Amygdala (tissue), 56 donors: Measurements from ENCODE around the gene ZBTB21.

Experiments used
- DNase-seq, 56 donors: peaks; one replicate each; lab custom pipeline; 2025; lab: John Stamatoyannopoulos, UW

Gene ZBTB21

GRCh38 chr21:42040411-42041180 lies 30.4 kb upstream of the ZBTB21 start:
- DNase-seq, result no peak

DNA sequence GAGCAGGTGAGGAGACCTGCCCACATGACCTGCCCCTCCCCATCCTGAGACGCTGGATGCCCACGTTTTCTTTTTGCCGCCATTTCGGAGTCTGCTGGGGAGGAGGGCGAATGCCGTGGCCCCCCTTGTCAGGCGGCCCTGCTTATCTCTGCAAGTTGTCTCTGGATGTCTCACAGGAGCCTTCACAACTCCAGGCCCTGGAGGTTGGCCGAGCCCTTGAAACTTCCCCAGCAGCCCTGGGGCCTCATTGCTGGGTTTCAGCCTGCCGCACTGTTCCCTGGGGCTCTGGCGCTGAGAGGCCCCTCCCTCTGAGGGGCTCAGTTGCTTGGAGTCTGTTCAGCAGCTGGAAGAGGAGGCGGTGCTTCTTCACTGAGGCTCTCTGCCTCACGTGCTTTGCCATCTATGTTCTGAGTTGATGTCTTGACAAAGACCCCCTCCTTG lies 29.8 kb upstream of the ZBTB21 start:
- no peak for DNase-seq

GRCh38 chr21:42039470-42039901 lies 29.3 kb upstream of the ZBTB21 start:
- DNase-seq, result no peak

GRCh38 chr21:42038826-42039425 lies 28.8 kb upstream of the ZBTB21 start:
- DNase-seq, result no peak

GRCh38 chr21:42038393-42038792 lies 28.2 kb upstream of the ZBTB21 start:
- no peak for DNase-seq

DNA sequence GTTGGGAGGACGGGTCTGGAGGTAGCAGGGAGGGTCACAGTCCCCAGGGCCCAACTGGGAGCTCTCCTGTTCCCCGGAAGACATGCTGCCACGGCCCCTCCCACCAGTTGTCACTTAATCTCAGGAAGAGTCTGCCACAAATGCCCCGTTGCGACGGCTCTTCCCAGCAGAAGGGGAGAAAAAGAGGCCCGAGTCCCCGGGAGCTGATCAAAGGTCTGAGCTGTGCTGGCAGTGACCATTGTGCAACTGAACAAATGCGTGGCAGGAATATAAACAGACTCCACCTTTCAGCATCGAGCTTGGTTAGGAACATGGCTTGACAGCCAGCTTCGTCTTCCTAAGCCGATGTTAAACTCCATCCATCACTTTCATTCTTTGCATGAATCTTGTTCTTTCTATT lies 27.8 kb upstream of the ZBTB21 start:
- no peak for DNase-seq

DNA sequence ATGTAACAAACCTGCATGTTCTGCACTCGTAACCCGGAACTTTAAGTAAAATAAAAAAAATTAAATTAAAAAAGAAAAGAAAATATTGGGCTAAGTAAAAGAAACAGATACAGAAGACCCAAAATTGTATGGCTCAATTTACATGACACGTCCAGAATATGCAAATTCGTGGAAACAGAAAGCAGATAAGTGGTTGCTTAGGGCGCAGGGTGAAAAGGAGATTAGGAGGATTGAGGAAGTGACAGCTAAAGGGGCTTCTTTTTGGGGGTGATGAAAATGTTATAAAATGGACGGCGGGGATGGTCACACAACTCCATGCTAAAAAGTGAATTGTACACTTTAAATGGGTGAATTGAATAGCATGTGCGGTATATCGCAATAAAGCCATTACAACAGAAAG lies 27.4 kb upstream of the ZBTB21 start:
- DNase-seq, result no peak

GRCh38 chr21:42036313-42036712 lies 26.2 kb upstream of the ZBTB21 start:
- no peak for DNase-seq

GRCh38 chr21:42032968-42033367 lies 22.8 kb upstream of the ZBTB21 start:
- no peak for DNase-seq

DNA sequence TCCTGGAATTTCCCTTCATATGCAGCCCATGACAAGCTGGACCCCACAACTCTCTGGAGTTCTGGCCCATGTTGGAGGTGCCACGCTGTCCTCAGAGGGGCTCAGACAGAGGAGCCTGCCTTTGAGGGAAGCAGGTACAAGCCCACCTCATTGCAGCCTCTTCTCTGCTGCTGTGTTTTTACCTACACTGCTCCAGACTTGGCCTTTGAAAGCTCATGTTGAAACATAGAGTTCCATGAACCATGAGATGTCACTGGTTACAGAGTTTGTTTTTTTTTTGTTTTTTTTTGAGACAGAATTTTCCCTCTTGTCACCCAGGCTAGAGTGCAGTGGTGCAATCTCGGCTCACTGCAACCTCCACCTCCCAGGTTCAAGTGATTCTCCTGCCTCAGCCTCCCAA lies 22.1 kb upstream of the ZBTB21 start:
- no peak for DNase-seq

DNA sequence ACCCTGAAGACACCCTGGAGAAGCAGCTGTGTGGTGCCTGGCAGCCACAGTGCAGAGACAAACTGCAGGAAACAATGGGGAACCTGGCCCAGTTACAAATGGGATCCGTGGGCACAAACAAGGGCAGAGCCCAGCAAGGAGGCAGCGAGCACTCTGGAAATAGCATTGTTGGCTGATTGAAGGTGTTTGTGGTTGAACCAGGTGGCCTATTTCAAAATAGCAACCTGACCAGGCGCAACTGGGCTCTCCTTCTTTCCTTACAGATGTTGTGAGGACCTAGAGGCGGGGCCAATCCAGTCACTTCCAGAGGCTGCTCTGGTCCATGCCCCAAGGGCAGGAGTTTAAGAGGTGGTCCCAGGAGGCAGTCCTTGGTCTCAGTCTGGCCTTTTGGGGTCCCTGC lies 21.7 kb upstream of the ZBTB21 start:
- no peak for DNase-seq

DNA sequence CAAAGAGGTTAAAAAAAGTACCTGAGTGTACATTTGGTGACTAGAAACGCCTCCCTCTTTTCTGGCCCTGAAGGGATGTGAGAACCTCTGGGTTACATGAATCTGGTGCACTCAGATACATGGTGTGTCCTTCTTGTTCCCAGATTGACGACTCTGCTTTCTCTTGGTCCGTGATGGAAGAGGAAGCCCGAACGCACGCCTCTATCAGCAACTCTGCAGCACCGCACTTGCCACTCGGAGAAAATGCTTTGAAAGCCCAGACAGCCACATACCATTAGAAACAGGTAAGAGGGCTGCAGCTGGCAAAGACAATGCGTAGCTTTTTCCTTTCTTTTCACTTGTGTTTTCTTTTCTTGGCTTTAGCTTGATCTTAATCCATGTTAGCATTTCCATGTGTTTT lies 21.1 kb upstream of the ZBTB21 start:
- no peak for DNase-seq

DNA sequence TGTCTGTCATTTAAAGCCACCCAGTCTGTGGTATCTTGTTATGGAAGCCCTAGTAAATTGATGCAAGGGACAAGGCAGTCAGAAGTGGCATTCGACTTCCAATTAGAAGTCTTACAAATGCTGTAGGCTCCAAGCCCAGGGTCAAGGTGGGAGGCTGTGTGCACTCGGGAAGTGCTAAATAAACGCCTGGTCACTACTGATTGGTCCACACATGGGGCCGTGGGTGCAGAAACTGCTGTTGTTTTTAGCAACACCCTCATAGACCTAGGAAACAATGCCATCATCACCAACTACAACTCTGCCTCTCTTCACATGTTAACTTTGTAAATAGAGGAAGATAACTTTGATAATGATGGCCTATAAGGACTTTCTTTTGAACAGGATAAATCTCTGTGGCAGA lies 20.2 kb upstream of the ZBTB21 start:
- no peak for DNase-seq

DNA sequence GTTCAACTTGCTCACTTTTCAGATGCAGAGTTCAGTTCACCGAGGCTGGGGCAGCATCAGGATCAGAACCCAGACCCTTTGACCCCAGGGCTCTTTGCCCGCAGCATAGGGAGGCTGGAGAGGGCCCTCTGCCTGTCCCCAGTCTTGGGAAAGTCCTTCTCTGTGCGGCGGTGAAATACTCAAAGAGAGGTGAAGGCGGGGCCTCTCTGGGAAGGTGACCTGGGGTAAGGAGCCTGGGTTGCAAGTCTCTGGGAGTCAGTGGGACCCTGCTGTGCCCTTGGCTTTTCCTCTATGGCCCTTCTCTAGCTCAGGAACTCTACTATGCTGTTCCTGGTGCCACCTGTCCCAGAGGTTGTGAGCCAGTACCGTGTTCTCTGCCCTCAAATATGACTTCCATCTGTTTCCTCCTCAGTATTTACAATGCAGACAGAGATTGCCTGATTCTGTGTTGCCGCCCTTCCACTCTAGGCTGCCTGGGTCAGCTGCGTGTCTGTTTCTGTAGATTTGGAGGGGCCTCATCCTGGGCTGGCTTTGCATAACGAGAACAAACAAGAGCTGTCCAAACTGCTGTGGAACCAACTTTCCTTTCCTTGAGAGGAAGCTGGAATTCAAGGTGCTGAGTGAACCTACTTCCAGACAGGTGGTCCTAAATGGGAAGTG lies 18.7 kb upstream of the ZBTB21 start:
- no peak for DNase-seq

DNA sequence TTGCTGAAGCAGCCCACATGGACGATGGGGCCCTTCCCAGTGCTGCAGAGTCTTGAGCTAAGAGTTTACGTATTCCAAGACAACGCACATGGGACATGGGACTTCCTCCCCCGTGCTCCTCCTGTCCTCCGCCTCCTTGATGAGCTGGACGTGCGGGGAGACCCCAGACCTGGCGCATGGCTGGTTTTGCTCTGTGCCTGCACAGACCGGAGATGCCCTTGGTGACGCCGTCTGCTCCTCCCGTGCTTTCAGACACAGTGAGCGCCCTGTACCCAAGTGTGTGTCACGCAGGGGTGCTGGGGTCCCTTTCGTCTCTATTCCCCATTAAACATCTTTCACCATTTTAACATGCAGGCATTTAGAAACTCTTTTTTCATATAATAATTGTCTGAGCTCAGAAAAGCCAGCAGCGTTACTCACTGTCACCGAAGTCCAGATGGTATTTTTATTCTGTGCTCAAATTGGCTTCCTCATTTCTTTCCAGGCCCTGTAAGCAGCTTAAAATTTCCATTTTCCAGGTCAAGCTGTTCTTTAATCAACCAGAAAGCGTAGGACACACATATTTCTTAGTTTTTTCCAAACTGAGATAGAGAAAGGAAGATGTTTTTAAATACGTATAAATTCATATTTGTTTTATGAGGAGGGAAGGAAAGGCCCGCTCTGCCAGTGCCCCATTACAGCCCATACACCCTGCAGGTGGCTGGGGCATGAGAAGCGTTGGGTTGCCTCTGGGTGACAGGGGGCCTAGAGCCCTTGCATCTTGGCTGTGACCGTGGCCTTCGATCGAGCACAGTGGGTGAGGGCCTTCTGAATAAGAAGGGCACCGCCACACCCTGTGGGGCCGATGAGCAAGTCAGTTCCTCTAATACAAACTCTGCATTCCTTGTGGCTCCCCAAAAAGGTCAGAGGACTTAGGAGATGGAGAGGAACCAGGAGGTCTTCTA lies 17.9 kb upstream of the ZBTB21 start:
- peak in 7 of 56 donors; percentile 23 to 59 (median 33) for DNase-seq

DNA sequence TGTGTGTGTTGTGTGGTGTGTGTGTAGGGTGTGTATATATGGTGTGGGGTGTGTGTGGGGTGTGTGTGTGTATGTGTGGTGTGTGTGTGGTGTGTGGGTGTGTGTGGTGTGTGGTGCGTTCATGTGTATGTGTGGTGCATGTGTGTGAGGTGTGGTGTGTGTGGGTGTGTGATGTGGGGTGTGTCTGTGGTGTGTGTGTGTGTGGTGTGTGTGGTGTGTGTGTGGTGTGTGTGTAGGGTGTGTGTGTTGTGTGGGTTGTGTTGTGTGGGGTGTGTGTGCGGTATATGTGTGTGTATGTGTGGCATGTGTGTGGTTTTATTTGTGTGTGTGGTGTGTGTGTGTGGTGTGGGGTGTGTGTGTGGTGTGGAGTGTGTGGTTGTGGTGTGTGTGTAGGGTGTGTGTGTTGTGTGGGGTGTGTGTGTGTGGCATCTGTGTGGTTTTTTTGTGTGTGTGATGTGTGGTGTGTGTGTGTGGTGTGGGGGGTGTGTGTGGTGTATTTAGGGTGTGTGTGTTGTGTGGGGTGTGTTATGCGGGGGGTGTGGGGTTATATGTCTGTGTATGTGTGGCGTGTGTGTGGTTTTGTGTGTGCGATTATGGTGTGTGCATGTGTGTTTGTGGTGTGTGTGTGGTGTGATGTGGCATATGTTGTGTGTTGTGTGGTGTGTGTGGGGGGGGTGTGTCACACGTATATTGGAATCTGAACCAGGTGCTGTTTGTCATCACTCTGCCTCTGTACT lies 17.1 kb upstream of the ZBTB21 start:
- DNase-seq, result no peak

- DNase-seq, result no peak
Measured at GRCh38 chr21:42026082-42026435, 15.9 kb upstream of the ZBTB21 start.

DNA sequence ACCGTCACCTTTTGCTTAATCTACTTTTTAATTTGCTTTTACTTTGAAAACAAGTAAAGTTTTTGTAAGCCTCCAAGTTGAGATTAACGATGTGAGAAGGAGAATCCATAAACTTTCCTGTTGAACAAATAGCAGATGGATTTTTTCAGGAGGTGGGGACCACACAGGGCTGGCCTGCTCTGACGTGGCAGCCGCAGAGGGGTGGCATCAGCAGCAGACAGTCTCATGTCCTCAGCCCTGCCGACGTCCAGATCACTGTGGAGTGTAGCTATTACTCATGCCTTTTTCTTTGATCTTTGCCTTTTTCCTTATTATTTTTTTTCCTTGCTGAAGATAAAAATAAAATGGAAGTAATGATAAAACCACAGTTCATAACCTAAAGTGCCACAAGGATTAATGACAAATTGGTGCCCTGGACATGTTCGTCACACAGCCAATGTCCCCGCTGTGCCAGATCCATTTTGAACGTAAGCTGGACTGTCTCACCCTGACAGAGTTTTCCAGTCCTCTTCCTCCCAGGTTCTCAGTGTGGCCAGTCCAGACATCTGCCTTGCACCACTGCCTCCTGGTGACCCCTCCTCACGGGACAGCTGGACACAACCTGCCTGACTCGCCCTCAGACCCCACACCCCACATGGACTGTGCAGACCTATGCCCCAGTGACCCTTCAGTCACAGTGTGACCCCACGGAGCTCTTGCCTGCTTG lies 15.4 kb upstream of the ZBTB21 start:
- DNase-seq, result no peak

DNA sequence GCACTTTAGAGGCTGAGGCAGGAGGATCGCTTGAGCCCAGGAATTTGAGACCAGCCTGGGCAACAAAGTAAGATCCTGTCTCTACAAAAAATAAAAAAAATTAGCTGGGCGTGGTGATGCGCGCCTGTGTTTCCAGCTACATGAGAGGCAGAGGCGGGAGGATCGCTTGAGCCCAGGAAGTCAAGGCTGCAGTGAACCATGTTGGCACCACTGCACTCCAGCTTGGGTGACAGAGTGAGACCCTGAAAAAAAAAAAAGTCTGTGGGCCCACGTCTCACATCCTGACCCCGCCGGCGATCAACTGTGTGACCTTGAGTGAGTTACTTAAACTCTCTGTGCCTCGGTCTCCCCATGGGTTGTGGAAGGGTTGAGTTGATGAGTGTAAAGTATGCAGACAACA lies 12.7 kb upstream of the ZBTB21 start:
- no peak for DNase-seq

GRCh38 chr21:42022091-42022430 lies 11.9 kb upstream of the ZBTB21 start:
- no peak for DNase-seq
